Measurements from ENCODE around the gene CHRNA9. TPM values are rescaled to one million over a fixed set of nuclear protein-coding genes. Genes with fewer than 3 reads are reported as not detected.

The CHRNA9 gene
- total RNA-seq, 2 donors from 2014 or later = not detected

GRCh38 chr4:40321574-40322275 is 13.4 kb upstream of the CHRNA9 start:
- Histone ChIP-seq H3K9me3 (no peaks in the 10 kb centered on the region), H3K27ac (no peak overlapping the region), H3K4me3 (no peak overlapping the region), H3K4me1 (ENCODE audit: control insufficient read depth in 1 of 2, low read depth in 2 of 2) (peaks cover under 1 to 5% of the 10 kb centered on the region in 2 donors), H3K36me3 (no peaks in the 10 kb centered on the region), H3K27me3 (replicated peaks; ENCODE audit: insufficient read depth) (no peaks in the 10 kb centered on the region)
- TF ChIP-seq CTCF (IDR thresholded peaks at IDR 0.05) = no peak
- DNase-seq (ENCODE audit: low spot score) = no peak
- no peak for ATAC-seq (ENCODE audit: insufficient number of reproducible peaks, low FRiP score, low read depth)

- Histone ChIP-seq H3K27ac (no peak overlapping the region), H3K4me3 (no peak overlapping the region), H3K9me3 (no peaks in the 10 kb centered on the region), H3K4me1 (ENCODE audit: control insufficient read depth in 1 of 2, low read depth in 2 of 2) (no peaks in the 10 kb centered on the region), H3K36me3 (no peaks in the 10 kb centered on the region), H3K27me3 (replicated peaks; ENCODE audit: insufficient read depth) (no peaks in the 10 kb centered on the region)
- no peak for TF ChIP-seq CTCF (IDR thresholded peaks at IDR 0.05)
- ATAC-seq (ENCODE audit: insufficient number of reproducible peaks, low FRiP score, low read depth) (no peak), DNase-seq (ENCODE audit: low spot score) (no peak)
Observed at GRCh38 chr4:40322811-40323210, 12.3 kb upstream of the CHRNA9 start.

GRCh38 chr4:40323866-40324265 is 11.3 kb upstream of the CHRNA9 start:
- no peak overlapping the region for H3K4me3 ChIP-seq
- H3K27me3 ChIP-seq (replicated peaks; ENCODE audit: insufficient read depth) = no peaks in the 10 kb centered on the region
- H3K4me1 ChIP-seq (ENCODE audit: control insufficient read depth in 1 of 2, low read depth in 2 of 2) = no peaks in the 10 kb centered on the region
- DNase-seq (ENCODE audit: low spot score) = no peak
- no peak for ATAC-seq (ENCODE audit: insufficient number of reproducible peaks, low FRiP score, low read depth)
- no peaks in the 10 kb centered on the region for H3K9me3 ChIP-seq
- no peak overlapping the region for H3K27ac ChIP-seq
- no peak for TF ChIP-seq CTCF (IDR thresholded peaks at IDR 0.05)
- H3K36me3 ChIP-seq = no peaks in the 10 kb centered on the region

GRCh38 chr4:40325406-40326019 is 9.6 kb upstream of the CHRNA9 start:
- Histone ChIP-seq H3K36me3 (no peaks in the 10 kb centered on the region), H3K27me3 (replicated peaks; ENCODE audit: insufficient read depth) (no peaks in the 10 kb centered on the region), H3K4me3 (no peak overlapping the region), H3K27ac (no peak overlapping the region), H3K4me1 (ENCODE audit: control insufficient read depth in 1 of 2, low read depth in 2 of 2) (no peaks in the 10 kb centered on the region), H3K9me3 (no peaks in the 10 kb centered on the region)
- no peak for DNase-seq (ENCODE audit: low spot score)
- TF ChIP-seq CTCF (IDR thresholded peaks at IDR 0.05) = peak; percentile 62
- ATAC-seq (ENCODE audit: insufficient number of reproducible peaks, low FRiP score, low read depth) = no peak

GRCh38 chr4:40327340-40327739 is 7.8 kb upstream of the CHRNA9 start:
- H3K4me3 ChIP-seq = no peak overlapping the region
- DNase-seq (ENCODE audit: low spot score) (no peak), ATAC-seq (ENCODE audit: insufficient number of reproducible peaks, low FRiP score, low read depth) (no peak)
- no peak for TF ChIP-seq CTCF (IDR thresholded peaks at IDR 0.05)
- no peak overlapping the region for H3K27ac ChIP-seq
- no peaks in the 10 kb centered on the region for H3K4me1 ChIP-seq (ENCODE audit: control insufficient read depth in 1 of 2, low read depth in 2 of 2)
- no peaks in the 10 kb centered on the region for H3K27me3 ChIP-seq (replicated peaks; ENCODE audit: insufficient read depth)
- H3K36me3 ChIP-seq = no peaks in the 10 kb centered on the region
- no peaks in the 10 kb centered on the region for H3K9me3 ChIP-seq

Data from thoracic aorta (tissue), 2 donors.